AG04449 (cell line): ENCODE measurements around the gene GMDS.
A peak's percentile ranks its signal among the peaks of the same experiment; 100 is the strongest.

ENCODE experiments used
- CTCF ChIA-PET: fragments of 350-600 bp; formaldehyde crosslinking; extraction: SDS; loops from one replicate; lab custom pipeline; 2021; ENCODE audit warnings: antibody characterized with exemption; lab: Yijun Ruan, JAX
- POLR2A ChIA-PET: fragments of 400-600, 350-600 bp; formaldehyde crosslinking; extraction: SDS; loops from one replicate; lab custom pipeline; 2020; ENCODE audit warnings: antibody characterized with exemption, inconsistent platforms; lab: Yijun Ruan, JAX
- DNase-seq: peaks from one replicate; pipeline ENCODE4 v3.0.0-alpha.2; 2010; ENCODE audit warnings: low read depth, low spot score
- H3K4me3 ChIP-seq: 2 replicates; pipeline ENCODE4 v1.5.1; 2011; ENCODE audit warnings: low read depth, mild to moderate bottlenecking, control low read depth, low read length
- CTCF ChIP-seq: IDR thresholded peaks from one replicate; pipeline ENCODE4 v1.5.1; 2011; ENCODE audit warnings: mild to moderate bottlenecking, moderate library complexity, low read length, control low read depth, inconsistent platforms; ENCODE audit not compliant: insufficient read depth; ENCODE audit errors: missing control alignments

The GMDS gene

GRCh38 chr6:2258112-2258511 is 12.7 kb upstream of the GMDS start:
- no peak for DNase-seq
- ChIA-PET POLR2A (no interaction called here), CTCF (interaction anchor here (1.4 kb wide), 1 partner anchor 96 kb away, joined by 5 read pairs; no protein-coding TSS in a partner anchor)
- TF ChIP-seq CTCF: no peak
- no peak overlapping the region for H3K4me3 ChIP-seq

DNA sequence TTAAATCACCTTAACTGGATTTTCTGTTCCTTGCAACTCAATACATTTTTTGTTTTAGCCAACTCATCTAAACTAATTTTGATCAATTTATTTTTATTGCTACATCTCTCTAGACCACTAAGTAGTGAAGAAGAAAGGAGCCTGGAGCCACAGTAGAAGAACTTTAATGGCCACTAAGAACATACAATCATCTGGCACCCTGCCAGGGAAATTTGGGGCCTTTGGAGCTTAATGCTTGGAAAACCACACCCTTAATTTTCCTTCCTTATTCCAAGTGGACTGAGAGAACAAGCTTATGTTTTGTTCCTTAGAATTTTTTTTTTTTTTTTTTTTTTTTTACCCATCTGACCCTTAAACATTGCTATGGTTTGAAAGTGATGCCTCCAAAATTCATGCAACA is 12.0 kb upstream of the GMDS start:
- CTCF ChIA-PET: interaction anchor here (1.0 to 1.4 kb wide), 3 partner anchors 11 to 97 kb away, joined by 3 to 5 read pairs (median 4); no protein-coding TSS in a partner anchor
- POLR2A ChIA-PET: no interaction called here
- TF ChIP-seq CTCF: no peak
- no peak for DNase-seq
- no peak overlapping the region for H3K4me3 ChIP-seq

GRCh38 chr6:2254747-2255146 is 9.3 kb upstream of the GMDS start:
- no peak for DNase-seq
- TF ChIP-seq CTCF: no peak
- ChIA-PET POLR2A (no interaction called here), CTCF (interaction anchor here (1.5 kb wide), 1 partner anchor 7 kb away, joined by 3 read pairs; no protein-coding TSS in a partner anchor)
- no peak overlapping the region for H3K4me3 ChIP-seq

- no peak for DNase-seq
- ChIA-PET CTCF (no interaction called here), POLR2A (no interaction called here)
- no peak overlapping the region for H3K4me3 ChIP-seq
- TF ChIP-seq CTCF: no peak
These were observed 3.7 kb upstream of the GMDS start for GRCh38 chr6:2249126-2249525.

GRCh38 chr6:2247664-2248063 is 2.3 kb upstream of the GMDS start:
- ChIA-PET POLR2A (no interaction called here), CTCF (interaction anchor here (0.9 to 1.5 kb wide), 3 partner anchors 8 to 201 kb away, joined by 3 to 5 read pairs (median 4); no protein-coding TSS in a partner anchor)
- DNase-seq: no peak
- H3K4me3 ChIP-seq: no peak overlapping the region
- no peak for TF ChIP-seq CTCF

- DNase-seq: no peak
- no peak for TF ChIP-seq CTCF
- ChIA-PET CTCF (interaction anchor here (0.6 to 1.5 kb wide), 4 partner anchors 9 to 640 kb away, joined by 3 read pairs; no protein-coding TSS in a partner anchor), POLR2A (interaction anchor here (1.0 kb wide), 1 partner anchor 19 kb away, joined by 3 read pairs; no protein-coding TSS in a partner anchor)
- H3K4me3 ChIP-seq: peak overlapping the region; percentile 91
These were observed 765 bp upstream of the GMDS start for GRCh38 chr6:2245877-2246863.
